VCaP (cell line): ENCODE data around the gene FAF2.

Experiments
- H3K27ac ChIP-seq: fragments of 450-650 bp; 2 replicates; pipeline ENCODE4 v1.5.1; 2017
- CTCF ChIP-seq: fragments of 450-650 bp; conservative IDR thresholded peaks from 2 replicates; pipeline ENCODE4 v1.5.1; 2017; ENCODE audit warnings: mild to moderate bottlenecking, moderate library complexity

Gene FAF2

GRCh38 chr5:176529741-176530141 lies 81.6 kb downstream of the FAF2 start:
- no peak for TF ChIP-seq CTCF
- no peak overlapping the region for H3K27ac ChIP-seq

- peak overlapping the region; percentile 99; the same call in 1 of the 2 replicates for H3K27ac ChIP-seq
- TF ChIP-seq CTCF: no peak
Measured at GRCh38 chr5:176530393-176530982, 82.3 kb downstream of the FAF2 start.

- TF ChIP-seq CTCF: no peak
- peak overlapping the region; percentile 99; the same call in 1 of the 2 replicates for H3K27ac ChIP-seq
Measured at GRCh38 chr5:176530983-176531901, 83.1 kb downstream of the FAF2 start.

- peak overlapping the region; percentile 99; the same call in 1 of the 2 replicates for H3K27ac ChIP-seq
- no peak for TF ChIP-seq CTCF
Measured at GRCh38 chr5:176531902-176532493, 83.8 kb downstream of the FAF2 start.

- H3K27ac ChIP-seq: peak overlapping the region; percentile 99
Measured at GRCh38 chr5:176532795-176533194, 84.6 kb downstream of the FAF2 start.

GRCh38 chr5:176533390-176533789 lies 85.2 kb downstream of the FAF2 start:
- H3K27ac ChIP-seq: peak overlapping the region; percentile 99
- no peak for TF ChIP-seq CTCF

More at GRCh38 chr5:176532795-176533194, 84.6 kb downstream of the FAF2 start:
- no peak for TF ChIP-seq CTCF
